Putamen (tissue), 1 donor: ENCODE measurements around the gene CSPG5.
A peak's percentile ranks its signal among the peaks of the same experiment; 100 is the strongest.

Experiments used
- DNase-seq: peaks from one replicate; pipeline ENCODE4 v3.0.0-alpha.2; 2016; ENCODE audit warnings: low spot score

CSPG5 gene

DNA sequence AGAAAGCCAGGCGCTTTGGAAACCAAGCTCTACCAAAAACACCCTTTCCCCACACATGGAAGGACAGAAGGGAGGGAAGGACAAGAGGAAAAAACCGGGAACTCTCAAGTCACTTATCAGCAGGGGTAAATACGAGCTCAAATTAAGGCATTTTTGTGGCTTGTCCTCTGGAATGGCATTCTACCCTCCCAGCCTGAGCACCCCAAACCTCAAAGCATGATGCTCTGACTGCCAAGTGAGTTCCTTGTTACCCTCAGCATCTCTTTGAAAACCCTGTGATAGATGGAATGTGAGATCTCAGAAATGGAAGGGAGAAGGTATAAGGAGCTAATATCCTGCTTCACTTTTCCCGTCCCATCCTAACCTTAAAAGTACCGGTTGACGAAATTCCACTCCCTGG, 8.1 kb upstream of the CSPG5 start:
- DNase-seq: no peak

DNA sequence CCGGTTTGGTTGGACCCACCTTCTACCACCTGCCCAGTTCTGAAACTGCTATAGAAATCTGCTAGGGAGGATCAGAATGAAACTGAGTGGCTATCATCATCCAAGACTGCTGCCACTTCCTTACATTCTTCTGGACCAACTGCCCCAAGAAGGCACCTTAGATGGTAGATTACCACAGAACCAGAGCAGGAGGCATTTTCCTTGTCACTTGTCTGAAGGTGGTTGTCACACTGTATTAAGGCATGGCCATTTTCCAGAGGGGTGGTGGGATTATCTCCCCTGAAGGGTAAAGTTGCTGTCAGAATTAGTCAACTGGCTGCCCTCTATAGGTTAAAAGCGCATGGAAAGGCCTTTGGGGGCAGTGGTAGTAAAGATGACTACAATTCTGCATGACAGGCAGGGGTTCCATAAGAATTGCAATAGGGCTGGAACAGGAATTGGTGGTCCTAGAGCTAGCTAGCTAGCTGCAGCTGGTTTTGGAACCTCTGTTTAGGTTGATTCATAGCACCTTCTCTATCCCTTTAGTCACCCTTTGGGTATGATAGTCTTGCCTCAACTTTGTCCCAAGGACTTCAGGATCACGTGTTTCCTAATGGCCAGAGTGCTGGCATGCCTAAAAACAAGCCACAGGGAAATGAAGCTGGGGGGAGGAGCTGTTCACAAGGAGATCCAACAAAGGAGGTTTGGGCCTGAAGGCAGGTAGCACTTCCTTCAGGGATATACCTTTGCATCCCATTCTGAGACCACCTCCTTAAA, 4.8 kb upstream of the CSPG5 start:
- no peak for DNase-seq

DNA sequence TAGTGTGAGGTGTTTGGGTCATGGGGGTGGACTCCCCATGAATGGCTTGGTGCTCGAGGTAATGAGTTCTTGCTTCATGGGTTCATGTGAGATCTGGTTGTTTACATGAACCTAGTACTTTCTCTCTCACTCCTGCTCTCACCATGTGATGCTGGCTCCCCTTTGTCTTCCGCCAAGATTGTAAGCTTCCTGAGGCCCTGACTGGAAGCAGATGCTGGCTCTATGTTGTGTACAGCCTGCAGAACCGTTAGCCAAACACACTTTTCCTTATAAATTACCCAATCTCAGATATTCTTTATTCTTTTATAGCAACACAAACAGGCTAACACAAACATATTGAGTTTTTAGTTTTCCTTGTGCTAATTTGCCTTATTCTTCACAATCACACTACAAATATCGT, 3.2 kb upstream of the CSPG5 start:
- no peak for DNase-seq

DNA sequence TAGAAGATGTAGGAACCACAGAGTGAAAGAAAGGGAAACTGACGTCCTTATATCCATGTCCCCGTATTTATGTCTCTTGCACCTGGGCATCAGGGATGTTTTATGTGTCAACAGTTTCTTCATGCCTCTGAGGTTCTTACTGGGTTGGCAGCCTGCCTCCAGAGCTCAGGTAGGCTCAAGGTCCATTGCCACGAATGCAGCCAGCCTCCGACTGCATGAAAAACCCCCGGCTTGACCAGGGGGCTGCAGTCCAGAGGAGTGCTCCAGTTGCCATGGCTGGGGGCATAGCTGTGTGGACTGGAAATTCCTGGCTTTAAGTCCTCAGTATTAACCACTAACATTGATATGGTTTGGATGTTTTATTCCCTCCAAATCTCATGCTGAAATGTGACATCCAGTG, 2.8 kb upstream of the CSPG5 start:
- no peak for DNase-seq

- no peak for DNase-seq
These were observed 1.8 kb upstream of the CSPG5 start for GRCh38 chr3:47580481-47580880.

DNA sequence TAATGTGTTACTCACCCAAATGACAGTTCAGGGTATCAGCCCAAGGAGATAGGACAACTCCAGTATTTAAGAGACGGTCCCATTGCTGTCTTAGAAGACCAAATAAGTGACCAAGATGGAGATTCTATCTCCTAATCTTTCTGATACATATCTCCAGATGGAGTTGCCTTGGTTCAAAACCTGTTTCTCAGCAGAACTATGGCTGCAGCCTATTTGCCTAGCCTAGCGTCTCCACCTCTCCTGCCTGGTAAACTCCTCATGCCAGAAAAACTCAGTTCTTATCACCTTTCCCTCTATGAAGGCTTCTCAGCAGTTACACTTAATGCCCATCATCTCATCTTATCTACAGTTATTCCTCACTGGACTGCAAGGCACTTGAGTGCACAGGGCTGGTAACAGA, 1.2 kb upstream of the CSPG5 start:
- no peak for DNase-seq

GRCh38 chr3:47578119-47578632, 489 bp downstream of the CSPG5 start:
- DNase-seq: no peak

DNA sequence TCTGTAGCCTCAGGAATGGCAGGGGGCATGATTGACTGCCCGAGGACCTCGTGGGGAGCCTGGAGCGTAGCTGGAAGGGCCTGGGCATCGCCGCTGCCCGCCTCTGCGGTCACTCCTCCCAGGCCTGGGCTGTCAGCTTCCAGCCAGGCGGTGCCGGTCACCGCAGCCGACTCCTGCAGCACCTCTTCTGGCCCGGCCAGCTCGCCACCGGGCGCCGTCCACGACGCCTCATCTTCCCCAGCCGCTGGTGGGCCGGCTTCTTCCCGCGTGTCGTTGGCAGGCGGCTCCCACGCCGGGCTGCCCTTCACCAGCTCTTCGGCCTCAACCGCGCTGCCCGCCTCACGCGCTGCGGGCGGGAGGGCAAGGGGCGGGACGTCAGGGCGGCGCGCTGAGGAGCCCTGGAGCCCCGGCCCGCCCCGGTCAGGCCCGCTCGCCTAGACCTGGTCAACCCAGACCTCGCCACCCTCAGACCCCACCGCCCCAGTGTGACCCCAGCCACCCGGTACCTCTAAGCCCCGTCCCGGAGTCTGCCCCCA, 1.0 kb downstream of the CSPG5 start:
- no peak for DNase-seq

DNA sequence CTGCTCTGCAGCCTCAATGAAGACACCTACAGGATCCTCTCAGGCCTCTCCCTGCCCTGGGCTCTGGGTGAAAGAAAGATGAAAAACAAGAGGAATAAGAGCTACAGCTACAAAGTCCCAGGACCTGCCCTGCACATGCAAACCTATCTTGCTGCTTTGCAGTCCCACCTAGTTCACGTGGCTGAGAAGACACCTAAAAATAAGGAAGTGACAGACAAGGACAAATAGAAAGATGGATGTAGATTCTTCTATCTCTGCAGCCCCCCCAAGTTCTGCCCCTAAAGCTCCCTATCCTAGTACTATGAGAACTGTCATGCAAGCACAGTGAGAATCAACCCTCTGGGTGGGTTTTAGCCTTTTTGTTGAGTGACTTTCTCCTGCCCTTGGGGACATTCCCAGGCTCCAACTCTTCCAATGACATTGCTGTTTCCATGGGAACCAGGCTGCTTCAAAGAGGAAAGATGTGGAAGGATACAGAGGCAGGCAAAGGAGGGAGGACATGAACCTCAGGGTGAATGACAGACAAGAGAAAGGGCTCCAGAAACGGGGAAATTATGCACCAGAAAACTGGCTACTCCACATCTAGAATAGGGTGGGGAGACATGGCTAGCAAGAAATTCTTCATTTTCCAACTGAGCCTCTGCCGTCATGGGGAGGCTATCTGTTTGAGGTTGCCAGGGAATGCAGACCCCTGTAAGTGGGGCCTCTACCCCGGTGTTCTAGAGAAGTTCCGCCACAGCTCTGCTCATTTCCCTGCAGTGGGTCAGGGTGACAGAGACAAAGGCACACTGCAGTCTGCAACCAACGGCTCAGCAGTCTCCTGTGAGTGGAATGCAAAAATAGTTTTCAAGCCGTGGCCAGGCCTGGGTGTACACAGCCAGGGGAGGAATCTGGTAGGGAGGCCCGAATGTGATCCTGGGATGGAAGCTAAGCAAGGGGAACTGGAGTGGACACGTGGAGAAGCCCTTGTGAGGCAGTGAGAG, 5.2 kb downstream of the CSPG5 start:
- peak; percentile 59 for DNase-seq

GRCh38 chr3:47571391-47572175, 7.1 kb downstream of the CSPG5 start:
- peak; percentile 33 for DNase-seq

- no peak for DNase-seq
These were observed 9.8 kb downstream of the CSPG5 start for GRCh38 chr3:47568901-47569300.

- DNase-seq: no peak
These were observed 11.5 kb downstream of the CSPG5 start for GRCh38 chr3:47567149-47567548.

DNA sequence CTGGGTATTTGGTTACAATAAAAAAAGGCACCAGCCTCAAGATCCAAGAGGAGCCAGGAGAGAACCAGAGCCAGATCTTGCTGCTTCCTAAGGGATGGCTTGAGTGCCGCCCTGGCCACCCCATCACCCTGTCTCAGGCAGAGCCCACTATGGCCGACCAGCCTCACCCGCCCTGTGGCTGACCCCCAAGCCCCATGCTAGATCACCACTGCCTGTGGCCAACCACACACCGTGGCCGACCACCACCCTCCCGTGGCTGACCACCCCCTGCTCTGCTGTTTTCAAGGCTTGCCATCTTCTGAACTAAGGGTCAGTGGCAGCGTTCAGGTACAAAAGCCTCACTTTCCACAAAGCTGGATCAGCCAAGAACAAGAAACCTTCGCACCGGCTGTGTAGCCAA, 12.0 kb downstream of the CSPG5 start:
- DNase-seq: no peak

DNA sequence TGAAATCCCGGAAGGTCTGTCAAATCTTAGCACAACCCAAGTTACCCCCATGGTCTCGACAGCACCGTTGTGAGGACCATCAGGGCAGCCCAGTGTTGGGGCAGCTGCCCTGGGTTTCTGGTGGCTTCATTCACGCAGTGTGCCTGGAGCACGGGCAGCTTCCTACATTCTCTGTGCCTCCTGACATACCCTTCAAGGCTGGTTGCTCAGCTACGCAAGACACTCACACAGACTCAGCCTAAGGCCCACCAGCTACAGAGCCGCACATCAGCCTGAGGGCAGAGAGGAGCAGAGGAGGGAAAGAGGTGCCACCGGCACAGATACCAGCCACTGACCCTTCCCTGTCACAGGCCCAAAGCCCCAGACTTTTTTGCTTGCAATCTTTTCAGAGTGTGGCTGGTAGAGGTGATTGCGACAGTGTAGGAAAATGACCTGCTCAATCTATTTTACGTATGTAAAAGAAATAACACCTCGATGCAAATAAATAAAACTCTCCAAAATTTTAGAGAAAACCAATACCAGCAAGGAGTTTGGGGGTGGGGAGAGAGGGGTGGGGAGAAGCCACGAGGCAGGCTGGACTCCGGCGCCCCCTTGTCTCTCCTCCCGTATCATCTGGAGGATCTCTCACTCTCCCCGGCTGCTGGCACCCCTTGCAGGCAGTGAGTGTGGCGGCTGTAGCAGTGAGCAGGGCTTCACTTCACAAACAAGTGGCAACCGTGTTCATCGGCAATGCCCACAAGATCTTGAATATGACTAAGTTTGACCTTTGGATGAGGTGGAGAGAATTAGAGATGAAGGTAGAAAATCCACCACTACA, 12.7 kb downstream of the CSPG5 start:
- no peak for DNase-seq

GRCh38 chr3:47556351-47556750, 22.3 kb downstream of the CSPG5 start:
- DNase-seq: no peak

- no peak for DNase-seq
These were observed 24.3 kb downstream of the CSPG5 start for GRCh38 chr3:47554335-47554734.

DNA sequence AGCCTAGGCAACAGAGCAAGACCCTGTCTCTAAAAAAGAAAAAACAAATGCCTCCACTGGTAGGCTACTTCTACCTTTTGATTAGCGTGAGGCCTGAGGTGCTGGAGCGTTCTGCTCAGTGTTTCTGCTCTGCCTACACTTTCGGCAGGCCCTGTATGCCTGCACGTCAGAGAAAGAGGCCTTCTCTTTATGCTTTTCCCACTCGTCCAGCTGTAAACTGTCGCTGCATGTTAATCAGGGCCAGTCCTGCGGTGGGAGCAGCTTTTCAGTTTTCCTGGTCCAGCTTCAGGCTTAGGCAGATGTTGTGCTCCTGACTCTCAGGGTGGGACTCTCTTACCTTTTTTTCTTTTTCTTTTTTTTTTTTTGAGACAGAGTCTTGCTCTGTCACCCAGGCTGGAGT, 25.3 kb downstream of the CSPG5 start:
- DNase-seq: no peak

DNA sequence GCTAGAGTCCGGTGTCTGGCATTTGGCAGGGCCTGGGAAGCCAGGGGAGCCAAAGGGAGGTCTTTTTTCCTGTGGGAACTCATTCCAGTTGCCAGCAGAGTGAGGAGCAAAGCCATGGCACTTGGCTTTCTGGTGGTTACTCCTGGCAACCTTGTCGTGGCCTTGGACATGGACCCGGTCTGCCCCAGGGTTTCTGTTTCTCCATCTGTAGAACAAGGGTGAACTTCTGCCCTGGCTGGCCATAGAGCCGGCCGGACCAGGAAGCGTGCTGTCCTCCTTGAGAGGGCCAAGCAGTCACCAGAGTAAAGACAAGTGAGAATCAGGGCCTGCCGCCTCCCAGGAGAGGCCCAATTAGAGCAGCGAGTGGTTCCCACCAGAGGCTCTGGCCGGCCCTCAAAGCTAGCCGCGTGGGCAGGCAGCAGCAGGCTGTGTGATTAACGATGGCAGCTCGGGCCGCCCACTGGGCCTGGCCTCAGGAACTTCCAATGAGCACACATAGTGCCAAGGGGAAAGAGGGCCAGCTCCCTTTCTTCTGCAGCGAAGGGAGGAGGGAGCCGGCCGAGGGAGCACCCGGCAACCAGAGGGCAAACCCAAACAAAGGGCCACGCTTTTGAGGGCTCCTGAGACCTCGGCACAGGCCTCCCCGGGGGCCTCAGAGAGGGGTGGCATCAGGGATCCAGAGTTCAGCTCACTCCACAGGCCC, 36.0 kb downstream of the CSPG5 start:
- peak; percentile 80 for DNase-seq

- no peak for DNase-seq
These were observed 37.0 kb downstream of the CSPG5 start for GRCh38 chr3:47541583-47542108.

DNA sequence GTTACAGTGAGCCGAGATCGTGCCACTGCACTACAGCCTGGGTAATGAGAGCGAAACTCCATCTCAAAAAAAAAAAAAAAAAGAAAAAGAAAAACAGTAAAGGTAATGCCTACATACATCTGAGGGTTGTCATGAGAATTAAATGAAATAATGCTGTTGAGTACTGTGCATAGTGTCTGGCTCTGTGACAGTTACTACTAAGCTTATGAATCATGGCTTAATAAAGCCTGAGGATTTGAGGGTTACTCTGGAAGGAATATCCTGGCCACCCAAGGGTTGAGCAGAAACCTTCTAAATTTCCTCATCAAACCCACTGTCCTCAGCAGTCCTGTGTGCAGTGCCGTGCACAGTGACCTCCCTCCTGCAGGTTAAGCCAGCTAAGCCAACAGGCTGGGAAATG, 38.4 kb downstream of the CSPG5 start:
- no peak for DNase-seq
